ENCODE measurements around the gene OR14A2. TPM values are rescaled to one million over a fixed set of nuclear protein-coding genes. Genes with fewer than 3 reads are reported as not detected.
"Not testable (repeated sequence)": the region's sequence is repeated elsewhere in the genome, so short reads cannot be mapped to it uniquely, and the experiment has no call there.

OR14A2 gene
- total RNA-seq: not detected

GRCh38 chr1:247748041-247748440 is at the start of gene OR14A2:
Gene OR14A2 (minus strand): TSS chr1:247748141.
- Histone ChIP-seq H3K9me3 (peaks cover 0 to 22% of the 10 kb centered on the region in 2 donors), H3K27me3 (no peaks in the 10 kb centered on the region), H3K36me3 (no peaks in the 10 kb centered on the region), H3K4me3 (no peak within 1 kb of the TSS), H3K27ac (no peak within 1 kb of the TSS), H3K4me1 (no peaks in the 10 kb centered on the region)
- DNase-seq (ENCODE audit: low spot score in 2 of 2): no peak
- TF ChIP-seq POLR2AphosphoS5 (IDR thresholded peaks at IDR 0.05) (no peak), POLR2A (IDR thresholded peaks at IDR 0.05) (no peak), CTCF (IDR thresholded peaks at IDR 0.05) (no peak)
- intact Hi-C loops (cut with DNase I; ENCODE audit: low total_unique reads): no loop called here

GRCh38 chr1:247797518-247797917 is 49.6 kb upstream of the OR14A2 start:
- no peak overlapping the region for H3K27ac ChIP-seq
- TF ChIP-seq POLR2A (IDR thresholded peaks at IDR 0.05): no peak
- TF ChIP-seq POLR2AphosphoS5 (IDR thresholded peaks at IDR 0.05): no peak
- TF ChIP-seq CTCF (IDR thresholded peaks at IDR 0.05): no peak
- no peak overlapping the region for H3K4me3 ChIP-seq
- no peaks in the 10 kb centered on the region for H3K27me3 ChIP-seq
- intact Hi-C loops (cut with DNase I; ENCODE audit: low total_unique reads): no loop called here
- H3K4me1 ChIP-seq: no peaks in the 10 kb centered on the region
- H3K9me3 ChIP-seq: peaks cover 0 to under 1% of the 10 kb centered on the region in 2 donors
- DNase-seq (ENCODE audit: low spot score in 2 of 2): no peak
- H3K36me3 ChIP-seq: no peaks in the 10 kb centered on the region

GRCh38 chr1:247769603-247770002 is 21.7 kb upstream of the OR14A2 start:
- Histone ChIP-seq H3K9me3 (peaks cover 0 to 6% of the 10 kb centered on the region in 2 donors), H3K27ac (no peak overlapping the region), H3K4me3 (no peak overlapping the region), H3K36me3 (no peaks in the 10 kb centered on the region), H3K27me3 (no peaks in the 10 kb centered on the region), H3K4me1 (no peaks in the 10 kb centered on the region)
- intact Hi-C loops (cut with DNase I; ENCODE audit: low total_unique reads): no loop called here
- no peak for TF ChIP-seq POLR2AphosphoS5 (IDR thresholded peaks at IDR 0.05)
- TF ChIP-seq POLR2A (IDR thresholded peaks at IDR 0.05): no peak
- TF ChIP-seq CTCF (IDR thresholded peaks at IDR 0.05): no peak
- DNase-seq (ENCODE audit: low spot score in 2 of 2): no peak

GRCh38 chr1:247760456-247760855 is 12.5 kb upstream of the OR14A2 start, which contains the start of gene OR1C1:
Gene OR1C1 (minus strand): TSS chr1:247760556. CDS start chr1:247758406, 2,150 bp downstream.
- Histone ChIP-seq H3K27me3 (no peaks in the 10 kb centered on the region), H3K36me3 (no peaks in the 10 kb centered on the region), H3K27ac (no peak within 1 kb of the TSS), H3K9me3 (no peaks in the 10 kb centered on the region), H3K4me3 (no peak within 1 kb of the TSS), H3K4me1 (no peaks in the 10 kb centered on the region)
- intact Hi-C loops (cut with DNase I; ENCODE audit: low total_unique reads): no loop called here
- no peak for DNase-seq (ENCODE audit: low spot score in 2 of 2)
- no peak for TF ChIP-seq CTCF (IDR thresholded peaks at IDR 0.05)
- TF ChIP-seq POLR2AphosphoS5 (IDR thresholded peaks at IDR 0.05): no peak
- TF ChIP-seq POLR2A (IDR thresholded peaks at IDR 0.05): no peak

- intact Hi-C loops (cut with DNase I; ENCODE audit: low total_unique reads); H3K27ac ChIP-seq; DNase-seq (ENCODE audit: low spot score in 2 of 2); H3K4me3 ChIP-seq; H3K36me3 ChIP-seq; H3K27me3 ChIP-seq; H3K4me1 ChIP-seq: not testable (repeated sequence)
- H3K9me3 ChIP-seq: peaks cover 0 to 22% of the 10 kb centered on the region in 2 donors
Measured at GRCh38 chr1:247754311-247754710, 6.4 kb upstream of the OR14A2 start.

- Histone ChIP-seq H3K4me1 (no peaks in the 10 kb centered on the region), H3K9me3 (peaks cover 0 to 22% of the 10 kb centered on the region in 2 donors), H3K27ac (no peak overlapping the region), H3K4me3 (no peak overlapping the region), H3K36me3 (no peaks in the 10 kb centered on the region), H3K27me3 (no peaks in the 10 kb centered on the region)
- no peak for TF ChIP-seq POLR2A (IDR thresholded peaks at IDR 0.05)
- no peak for TF ChIP-seq POLR2AphosphoS5 (IDR thresholded peaks at IDR 0.05)
- TF ChIP-seq CTCF (IDR thresholded peaks at IDR 0.05): no peak
- no peak for DNase-seq (ENCODE audit: low spot score in 2 of 2)
- intact Hi-C loops (cut with DNase I; ENCODE audit: low total_unique reads): no loop called here
Measured at GRCh38 chr1:247749870-247750269, 1.9 kb upstream of the OR14A2 start.
